K562 treated with DMSO at 1 percent for 48 hours (cell line): ENCODE data around the gene OR6B3. TPM values are rescaled to one million over a fixed set of nuclear protein-coding genes. Genes with fewer than 3 reads are reported as not detected.

Experiments
- total RNA-seq: library from RNA; unstranded; fragments of 300-600 nt; gene quantifications from 2 replicates; pipeline ENCODE4 v1.2.3, GENCODE V29; 2022; ENCODE audit warnings: low replicate concordance; ENCODE audit errors: extremely low read depth

OR6B3 gene
- not detected in 2 replicates for total RNA-seq

GRCh38 chr2:240053173-240054155 lies at the start of gene OR6B3:
TSS of gene OR6B3 (minus strand) at chr2:240053521.

DNA sequence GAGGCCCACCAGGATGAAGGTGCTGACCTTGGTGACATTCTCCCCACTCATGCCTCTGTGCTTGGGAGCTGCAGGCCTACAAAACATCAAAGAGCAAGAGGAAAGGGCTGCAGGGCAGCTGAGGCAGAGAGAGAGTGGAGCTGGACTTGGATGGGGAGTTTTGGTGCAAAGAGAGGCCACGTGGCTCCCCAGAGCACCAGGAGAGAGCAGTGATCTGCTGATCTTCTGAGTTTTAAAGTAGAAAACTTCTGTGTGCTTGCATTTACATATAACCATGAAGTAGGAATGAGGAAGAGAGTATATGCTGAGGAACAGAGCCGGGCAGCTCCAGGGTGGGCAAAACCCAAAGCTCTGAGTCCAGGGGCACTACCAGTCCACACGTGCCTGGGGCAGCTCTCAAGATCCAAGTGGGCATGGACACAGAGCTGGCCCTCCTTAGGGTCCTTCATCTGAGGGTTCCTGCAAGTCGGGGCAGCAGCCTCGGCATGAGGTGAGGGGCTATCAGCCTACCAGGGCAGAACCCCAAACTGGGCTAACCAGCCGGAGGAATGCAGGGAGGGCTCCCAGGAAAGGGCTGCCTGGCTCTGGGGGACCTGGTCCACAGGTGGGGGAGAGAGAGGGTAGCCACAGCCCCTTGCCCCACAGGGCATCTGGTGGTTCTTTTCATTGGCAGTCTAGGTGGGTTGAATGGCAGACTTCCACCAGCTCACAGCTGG lies 22.8 kb downstream of the OR6B3 start, which contains the start of gene OR6B2:
TSS of gene OR6B2 (minus strand) at position 51 of the 716 bp plus-strand sequence. CDS start at position 51, 0 bp downstream.

Other genes with a start within 250 kb of the OR6B3 start
- gene NDUFA10, start 28.2 kb downstream of the OR6B3 start, total RNA-seq = not detected in 2 replicates
- not detected in 2 replicates for gene OR6B2, start 23.1 kb downstream of the OR6B3 start, total RNA-seq
- not detected in 2 replicates for gene COPS9, start 82.8 kb upstream of the OR6B3 start, total RNA-seq
- gene OTOS, start 87.1 kb upstream of the OR6B3 start, total RNA-seq = not detected in 2 replicates